Stimulated activated CD8-positive, alpha-beta memory T cell treated with anti-CD3 and anti-CD28 coated beads, Interleukin-2, amount 100 ng/mL, for 1 hour (primary cell): ENCODE data around the gene TMEM164.

ENCODE experiments used
- DNase-seq, 2 donors: peaks; one replicate each; pipeline ENCODE4 v3.0.0-alpha.2; 2020; ENCODE audit warnings: low read depth in 2 of 2

TMEM164 gene

DNA sequence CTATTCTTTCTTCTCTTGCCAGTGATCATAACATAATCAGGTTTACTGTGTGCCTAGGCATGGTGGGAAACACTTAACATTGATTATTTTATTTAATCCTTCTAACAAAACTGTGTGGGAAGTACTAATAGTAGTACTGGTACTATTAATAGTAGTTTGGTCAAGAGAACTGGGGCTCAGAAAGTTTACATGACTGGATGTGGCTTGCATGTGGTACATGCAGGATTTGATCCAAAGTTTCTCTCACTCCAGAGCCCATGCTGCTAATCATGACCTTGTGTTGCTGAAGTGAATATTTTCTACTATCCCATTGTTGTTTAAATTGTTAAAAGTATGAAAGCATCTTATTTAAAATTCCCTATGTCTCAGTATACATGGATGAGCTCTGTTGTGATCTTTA, 78.4 kb downstream of the TMEM164 start:
- no peak for DNase-seq

DNA sequence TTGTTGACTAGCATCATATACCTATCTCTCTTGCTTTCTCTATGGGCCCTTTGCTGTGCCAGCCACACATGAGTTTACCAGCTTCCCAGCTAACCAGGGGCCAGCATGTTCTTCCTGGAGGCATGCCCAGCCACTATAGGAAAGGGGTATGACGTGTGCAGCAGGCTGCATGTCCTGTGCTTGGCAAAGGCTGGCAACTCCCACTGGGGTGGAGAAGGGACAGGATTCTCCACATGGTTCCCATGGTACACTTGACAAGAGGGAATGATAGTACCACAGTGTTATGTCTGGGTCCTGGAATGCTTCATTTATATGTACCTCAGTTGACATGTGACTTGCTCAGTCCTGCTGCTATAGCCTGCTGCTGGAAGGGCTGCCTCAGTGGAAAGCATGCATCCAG, 78.8 kb downstream of the TMEM164 start:
- no peak for DNase-seq

DNA sequence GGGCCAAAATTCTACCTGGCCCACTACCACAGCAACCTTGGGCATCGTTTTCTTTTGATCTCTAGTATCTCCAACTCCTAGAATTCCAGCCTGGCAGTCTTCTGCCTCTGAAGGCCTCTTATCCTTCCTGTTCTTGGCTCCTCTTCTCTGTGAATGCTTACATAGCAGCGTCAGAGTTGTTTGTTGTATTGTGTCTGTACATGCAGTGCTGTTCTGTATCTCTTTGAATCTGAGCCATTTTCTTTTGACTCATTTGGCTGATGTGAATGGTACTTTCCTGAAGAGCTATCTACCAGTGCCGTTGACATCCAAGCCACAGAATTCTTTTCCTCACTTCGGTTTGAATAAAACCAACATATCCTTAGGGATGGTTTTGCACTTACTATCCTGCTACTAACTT, 79.2 kb downstream of the TMEM164 start:
- DNase-seq, result no peak

DNA sequence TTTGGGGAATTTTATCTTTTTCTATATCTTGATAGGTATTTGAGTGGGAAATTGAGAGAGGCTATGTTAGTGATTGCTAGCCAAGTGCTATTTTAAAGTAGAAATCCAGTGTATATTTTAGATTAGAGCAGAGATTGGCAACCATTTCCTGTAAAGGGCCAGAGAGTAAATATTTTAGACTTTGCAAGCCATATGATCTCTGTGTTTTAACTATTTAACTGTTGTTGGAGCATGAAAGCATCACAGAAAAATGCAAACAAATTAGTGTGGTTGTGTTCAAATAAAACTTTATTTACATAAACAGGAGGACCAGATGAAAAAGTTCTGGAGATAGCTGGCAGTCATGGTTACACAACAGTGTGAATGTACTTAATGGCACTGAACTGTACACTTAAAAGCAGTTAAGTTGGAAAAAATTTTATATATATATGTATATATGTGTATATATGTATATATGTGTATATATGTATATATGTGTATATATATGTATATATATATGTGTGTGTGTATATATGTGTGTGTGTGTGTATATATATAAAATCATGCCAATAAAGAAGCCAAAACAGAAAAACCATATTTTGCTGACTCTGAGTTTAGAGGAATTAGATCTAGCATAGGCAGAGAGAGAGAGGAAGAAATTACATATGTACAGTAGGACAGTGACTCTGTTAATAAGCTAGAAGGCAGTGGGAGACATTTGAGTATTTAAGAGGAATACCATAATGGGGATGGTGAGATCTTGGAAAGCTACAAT, 83.4 kb downstream of the TMEM164 start:
- no peak for DNase-seq

GRCh38 chrX:110086916-110087484, 84.1 kb downstream of the TMEM164 start:
- DNase-seq, result no peak

DNA sequence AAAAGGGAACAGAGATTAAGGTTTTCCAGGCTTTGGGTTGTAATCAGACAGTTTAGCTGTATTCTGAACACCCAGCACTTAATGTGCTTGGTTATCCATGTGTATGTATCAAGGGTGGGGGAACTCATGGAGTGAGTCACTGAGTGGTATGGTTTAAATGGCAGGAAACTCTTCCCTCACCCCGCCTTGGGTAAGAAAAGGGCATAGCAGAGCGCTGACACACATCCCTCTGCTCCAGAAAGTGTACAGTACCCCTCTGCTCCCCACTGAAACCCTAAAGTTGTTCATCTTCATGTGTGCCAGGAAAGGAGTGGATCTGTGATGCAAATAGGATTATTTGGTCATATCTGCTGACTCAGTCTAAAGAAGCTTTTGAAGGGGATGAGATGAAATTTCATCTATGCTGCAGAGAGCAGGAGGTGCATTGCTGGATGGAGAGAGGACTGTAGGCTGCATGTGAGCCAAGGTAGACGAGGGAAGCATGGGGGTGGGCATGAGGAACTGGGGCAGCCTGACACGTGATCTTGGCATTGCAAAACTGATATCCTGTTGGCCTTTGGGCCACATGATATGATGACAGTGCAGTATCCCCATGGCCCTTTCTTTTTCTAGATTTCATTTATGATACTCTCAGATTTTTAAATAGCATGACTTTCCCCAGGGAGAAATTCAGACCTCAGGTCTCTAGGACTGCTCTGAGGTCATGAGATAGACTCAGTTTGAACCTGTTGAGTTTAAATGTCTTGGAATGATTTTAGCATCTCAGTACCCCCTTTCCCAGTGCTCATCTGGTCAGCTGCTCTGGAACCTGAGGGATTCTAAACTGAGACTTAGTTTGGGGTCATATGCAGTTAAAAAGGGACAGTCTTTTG, 84.8 kb downstream of the TMEM164 start:
- no peak for DNase-seq

DNA sequence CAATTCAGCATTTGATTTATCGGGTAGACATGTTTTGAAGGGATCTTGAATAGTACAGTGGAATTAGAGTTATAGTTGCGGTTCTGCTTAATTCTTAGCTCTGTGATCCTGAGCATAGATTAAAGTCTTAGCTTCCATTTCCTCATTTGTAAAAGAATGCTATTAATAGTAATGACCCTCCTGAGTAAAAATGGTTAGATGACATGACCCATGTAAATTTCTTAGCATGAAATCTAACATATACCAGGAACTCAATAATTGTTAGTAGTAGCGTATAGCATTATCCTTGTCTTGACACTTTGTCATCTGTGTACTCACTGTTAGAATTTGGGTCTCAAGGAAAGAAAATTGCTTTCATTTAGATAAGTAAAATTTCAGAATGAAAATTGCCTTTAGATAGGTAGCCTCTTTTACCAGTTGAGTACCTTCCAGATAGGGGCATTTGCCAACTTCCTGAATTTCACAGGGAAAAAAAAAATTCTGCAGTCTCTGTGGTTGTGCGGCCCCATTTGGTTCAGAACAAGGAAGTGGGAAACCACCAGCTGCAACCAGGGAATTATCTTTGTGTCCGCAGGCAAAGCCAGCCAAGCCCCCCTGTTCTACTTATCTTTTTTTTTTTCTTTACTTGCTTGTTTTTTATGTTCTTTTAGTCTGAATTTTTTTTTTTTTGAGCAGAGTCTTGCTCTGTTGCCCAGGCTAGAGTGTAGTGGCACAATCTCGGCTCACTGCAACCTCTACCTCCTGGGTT, 86.9 kb downstream of the TMEM164 start:
- DNase-seq, result no peak

DNA sequence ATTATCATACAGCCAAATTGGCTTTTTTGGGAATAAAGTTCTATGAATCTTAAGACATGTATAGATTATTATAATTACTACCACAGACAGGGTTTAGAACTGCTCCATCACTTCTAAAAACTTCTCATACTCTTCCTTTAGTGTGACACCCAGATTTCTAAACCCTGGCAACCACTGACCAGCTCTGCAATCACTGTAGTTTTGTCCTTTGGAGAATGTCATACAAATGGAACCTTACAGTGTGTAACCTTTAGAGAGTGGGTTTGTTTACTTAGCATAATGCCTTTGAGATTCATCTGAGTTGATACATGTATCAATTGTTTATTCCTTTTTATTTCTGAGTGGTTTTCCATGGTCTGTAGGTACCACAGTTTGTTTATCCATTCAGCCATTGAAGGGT, 95.0 kb downstream of the TMEM164 start:
- no peak for DNase-seq

GRCh38 chrX:110103344-110103743, 100.4 kb downstream of the TMEM164 start:
- DNase-seq, result no peak

- DNase-seq, result no peak
Observed at GRCh38 chrX:110104078-110104477, 101.2 kb downstream of the TMEM164 start.

DNA sequence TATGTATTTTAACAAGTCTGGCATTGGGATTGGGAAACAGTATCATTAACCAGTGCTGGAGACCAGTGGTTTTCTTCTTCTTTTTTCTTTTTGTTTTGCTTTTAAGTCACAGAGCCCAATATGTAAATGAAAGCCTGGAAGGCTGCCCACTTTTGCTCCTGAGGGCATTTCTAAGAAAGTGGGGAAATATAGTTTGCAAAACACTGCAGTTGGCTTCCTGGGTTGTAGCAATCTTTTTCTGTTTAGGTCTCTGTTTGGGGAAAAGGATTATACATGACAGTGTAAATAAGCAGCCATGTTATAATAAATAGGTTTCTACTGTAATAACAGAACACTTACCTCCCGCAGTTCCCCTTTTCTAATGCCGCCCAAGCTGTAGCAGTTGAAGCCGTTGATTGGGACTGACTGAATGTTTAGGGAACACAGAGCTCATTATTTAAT, 105.5 kb downstream of the TMEM164 start:
- DNase-seq, result no peak

DNA sequence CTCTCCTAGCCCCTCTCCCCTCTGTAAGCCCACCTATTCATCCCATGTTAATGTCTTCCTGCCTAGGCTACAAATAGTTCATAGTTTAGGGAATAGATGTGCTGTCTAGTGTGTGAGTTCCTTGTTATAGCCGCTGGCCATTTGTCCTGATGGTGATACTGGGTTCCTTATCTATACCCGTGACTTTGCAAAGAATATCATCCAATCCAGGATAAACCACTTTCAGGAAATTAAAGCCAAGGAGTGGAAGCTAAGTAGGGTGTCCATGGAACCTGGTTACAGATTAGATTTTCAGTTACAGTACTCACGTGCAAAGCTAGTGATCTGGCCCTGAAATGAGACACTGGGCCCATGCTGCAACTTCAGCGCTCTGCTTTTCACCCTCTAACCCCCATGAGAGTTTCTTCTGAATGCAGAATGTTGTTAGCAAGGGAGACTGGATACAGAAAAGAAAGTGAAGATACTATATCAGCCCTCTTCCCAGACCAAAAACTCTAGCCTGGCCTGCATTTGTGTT, 111.4 kb downstream of the TMEM164 start:
- no peak for DNase-seq

GRCh38 chrX:110116066-110116980, 113.4 kb downstream of the TMEM164 start:
- DNase-seq, result no peak

DNA sequence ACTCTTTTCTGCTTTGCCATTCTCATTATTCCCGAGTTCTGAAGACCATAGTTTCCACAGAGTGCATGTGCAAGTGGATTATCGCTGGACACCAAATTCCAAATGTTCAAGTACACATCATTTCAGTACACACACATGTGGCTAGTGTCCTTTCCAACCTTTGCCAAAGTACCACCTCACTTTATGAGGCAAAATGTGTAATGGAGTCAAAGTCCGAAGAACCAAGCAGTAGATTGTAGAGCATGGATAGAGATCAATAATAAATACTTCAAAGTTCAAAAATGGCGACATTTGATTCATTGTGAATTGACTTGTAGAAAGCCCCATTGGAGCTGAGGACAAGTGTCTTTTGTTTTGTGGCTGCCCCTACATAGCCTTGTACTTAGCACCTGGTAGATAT, 115.6 kb downstream of the TMEM164 start:
- DNase-seq, result no peak

- DNase-seq, result no peak
Observed at GRCh38 chrX:110119480-110119879, 116.6 kb downstream of the TMEM164 start.

- DNase-seq, result no peak
Observed at GRCh38 chrX:110120025-110120424, 117.1 kb downstream of the TMEM164 start.

DNA sequence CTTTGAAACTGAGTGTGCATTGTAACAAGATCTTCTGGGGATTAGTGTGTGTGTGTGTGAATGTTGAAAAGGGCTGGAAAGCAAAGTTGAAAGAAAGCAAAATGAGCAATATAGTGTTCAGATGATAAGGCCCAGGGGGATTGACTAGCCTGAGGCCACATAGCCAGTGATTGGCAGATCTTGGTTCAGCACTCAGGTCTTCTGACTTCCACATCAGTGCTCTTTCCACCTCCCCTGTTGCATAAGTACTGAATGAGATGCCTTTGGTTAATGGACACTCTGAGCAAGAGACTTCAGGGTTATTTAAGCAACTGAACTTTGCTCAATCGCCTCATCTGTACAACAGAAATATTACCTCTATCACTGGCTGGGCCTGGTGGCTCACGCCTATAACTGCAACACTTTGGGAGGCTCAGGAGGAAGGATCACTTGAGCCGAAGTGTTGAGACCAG, 120.4 kb downstream of the TMEM164 start:
- no peak for DNase-seq

GRCh38 chrX:110125446-110126162, 122.7 kb downstream of the TMEM164 start:
- no peak for DNase-seq

DNA sequence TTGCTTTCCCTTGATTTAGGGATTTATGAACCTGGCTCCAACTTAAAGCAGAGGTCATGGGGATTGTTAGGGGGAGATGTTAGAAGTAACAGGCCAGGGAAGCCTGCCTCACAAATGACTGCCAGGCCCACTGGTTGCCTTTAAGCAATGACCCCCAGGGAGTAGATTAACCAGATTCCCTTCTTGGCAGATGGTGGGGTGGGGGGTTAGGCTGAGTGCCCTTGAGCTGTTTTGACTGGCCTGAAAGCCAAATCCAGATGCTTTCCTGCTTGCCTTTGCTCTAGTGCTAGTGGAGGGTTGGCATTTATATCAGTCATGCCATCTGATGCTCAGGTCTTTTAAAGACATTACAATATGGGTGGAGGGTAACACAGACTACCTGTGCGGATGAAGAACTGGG, 128.1 kb downstream of the TMEM164 start:
- no peak for DNase-seq
